ENCODE results near the gene ADAM19.

Gene ADAM19

DNA sequence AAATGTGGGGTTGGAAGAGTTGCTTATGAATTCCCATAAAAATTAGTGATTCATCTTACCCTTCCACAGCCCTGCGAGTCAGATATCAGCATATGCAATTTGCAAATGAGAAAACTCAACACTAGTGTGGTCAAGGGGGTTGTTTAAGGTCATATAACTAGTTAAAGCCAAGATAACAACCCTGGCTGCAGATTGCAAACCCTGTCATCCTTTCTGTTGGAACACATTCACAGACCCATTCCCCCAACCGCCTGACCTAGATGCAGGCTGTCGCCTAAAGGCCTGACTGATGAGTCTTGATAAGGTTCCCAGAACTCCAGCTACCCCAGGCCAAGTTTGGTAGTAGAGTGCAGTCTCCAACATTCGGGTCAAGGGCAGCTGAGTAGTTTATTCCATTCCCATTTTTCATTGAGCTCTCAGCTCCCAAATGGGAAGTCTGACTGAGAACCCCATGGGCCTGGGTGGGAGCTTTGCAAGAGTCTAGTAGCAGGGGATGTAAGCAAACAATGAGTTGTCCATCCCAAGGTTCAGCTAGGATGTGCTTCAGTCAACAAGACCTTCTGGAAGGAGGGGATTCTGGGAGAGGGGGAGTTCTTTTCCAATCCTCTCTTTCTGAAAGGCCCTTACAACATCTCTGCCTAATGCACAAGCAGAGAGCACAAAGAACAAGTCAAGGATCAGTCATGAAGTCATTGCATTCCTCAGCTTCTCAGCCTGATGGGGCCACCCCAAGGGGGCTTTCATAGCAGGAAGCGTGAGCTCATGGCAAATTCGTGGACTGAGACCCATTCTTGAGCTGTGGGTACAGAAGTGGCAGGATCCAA, 40.3 kb downstream of the ADAM19 start:
- Histone ChIP-seq H3K79me2 (ENCODE audit: insufficient read depth, low read length) (no peaks in the 10 kb centered on the region), H3K4me3 (ENCODE audit: low read depth in 1 of 2, low read length in 2 of 2) (no peak overlapping the region), H4K20me1 (ENCODE audit: insufficient read depth, low read length) (no peaks in the 10 kb centered on the region), H3K9me3 (ENCODE audit: insufficient read depth, low read length, severe bottlenecking) (no peaks in the 10 kb centered on the region), H3K4me2 (ENCODE audit: insufficient read depth, low read length) (no peak overlapping the region), H2AFZ (ENCODE audit: low read depth, low read length) (no peak overlapping the region), H3K27ac (ENCODE audit: low read length) (no peak overlapping the region), H3K36me3 (ENCODE audit: insufficient read depth, low read length) (peaks cover 7% of the 10 kb centered on the region; the same call in 1 of the 2 replicates), H3K4me1 (ENCODE audit: insufficient read depth, low read length) (no peaks in the 10 kb centered on the region), H3K9ac (ENCODE audit: low read depth, low read length) (no peak overlapping the region), H3K27me3 (ENCODE audit: insufficient read depth, low read length, poor library complexity) (no peaks in the 10 kb centered on the region)
- DNase-seq (no peak), ATAC-seq (ENCODE audit: insufficient read depth, low read depth) (no peak)
- TF ChIP-seq, protein P1, sequence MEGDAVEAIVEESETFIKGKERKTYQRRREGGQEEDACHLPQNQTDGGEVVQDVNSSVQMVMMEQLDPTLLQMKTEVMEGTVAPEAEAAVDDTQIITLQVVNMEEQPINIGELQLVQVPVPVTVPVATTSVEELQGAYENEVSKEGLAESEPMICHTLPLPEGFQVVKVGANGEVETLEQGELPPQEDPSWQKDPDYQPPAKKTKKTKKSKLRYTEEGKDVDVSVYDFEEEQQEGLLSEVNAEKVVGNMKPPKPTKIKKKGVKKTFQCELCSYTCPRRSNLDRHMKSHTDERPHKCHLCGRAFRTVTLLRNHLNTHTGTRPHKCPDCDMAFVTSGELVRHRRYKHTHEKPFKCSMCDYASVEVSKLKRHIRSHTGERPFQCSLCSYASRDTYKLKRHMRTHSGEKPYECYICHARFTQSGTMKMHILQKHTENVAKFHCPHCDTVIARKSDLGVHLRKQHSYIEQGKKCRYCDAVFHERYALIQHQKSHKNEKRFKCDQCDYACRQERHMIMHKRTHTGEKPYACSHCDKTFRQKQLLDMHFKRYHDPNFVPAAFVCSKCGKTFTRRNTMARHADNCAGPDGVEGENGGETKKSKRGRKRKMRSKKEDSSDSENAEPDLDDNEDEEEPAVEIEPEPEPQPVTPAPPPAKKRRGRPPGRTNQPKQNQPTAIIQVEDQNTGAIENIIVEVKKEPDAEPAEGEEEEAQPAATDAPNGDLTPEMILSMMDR (IDR thresholded peaks at IDR 0.05; ENCODE audit: borderline replicate concordance, extremely low read depth, low read length, poor library complexity, severe bottlenecking): no peak
- TF ChIP-seq EZH2 (IDR thresholded peaks at IDR 0.05; ENCODE audit: borderline replicate concordance, low read depth, low read length, severe bottlenecking): no peak

DNA sequence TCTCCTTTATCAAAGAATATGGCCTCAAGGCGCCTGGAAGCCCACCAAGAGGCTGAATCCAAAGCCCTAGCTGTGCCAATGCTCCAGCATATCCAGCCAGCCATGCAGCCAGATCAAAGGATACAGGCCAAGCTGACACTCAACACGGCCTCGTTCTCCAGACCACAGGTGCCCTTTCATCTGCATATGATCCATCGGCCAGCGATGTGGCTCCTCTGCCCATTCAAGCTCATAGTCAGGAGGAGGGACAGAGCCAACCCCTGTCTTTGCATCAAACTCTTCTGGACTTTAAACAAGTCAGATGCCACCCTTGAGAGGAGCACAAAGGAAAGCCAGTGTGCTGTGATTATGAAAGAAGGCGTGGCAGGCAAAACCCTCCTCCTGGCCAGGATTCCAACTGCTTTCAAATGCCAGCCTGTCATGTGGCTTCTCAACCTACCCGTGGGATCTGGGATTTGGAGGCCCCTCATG, 42.5 kb downstream of the ADAM19 start:
- TF ChIP-seq, protein P1 (IDR thresholded peaks at IDR 0.05; ENCODE audit: borderline replicate concordance, extremely low read depth, low read length, poor library complexity, severe bottlenecking): no peak
- H3K4me1 ChIP-seq (ENCODE audit: insufficient read depth, low read length): no peaks in the 10 kb centered on the region
- H3K79me2 ChIP-seq (ENCODE audit: insufficient read depth, low read length): no peaks in the 10 kb centered on the region
- no peak overlapping the region for H3K27ac ChIP-seq (ENCODE audit: low read length)
- no peak overlapping the region for H3K9ac ChIP-seq (ENCODE audit: low read depth, low read length)
- H4K20me1 ChIP-seq (ENCODE audit: insufficient read depth, low read length): no peaks in the 10 kb centered on the region
- no peaks in the 10 kb centered on the region for H3K27me3 ChIP-seq (ENCODE audit: insufficient read depth, low read length, poor library complexity)
- H3K4me2 ChIP-seq (ENCODE audit: insufficient read depth, low read length): no peak overlapping the region
- H3K4me3 ChIP-seq (ENCODE audit: low read depth in 1 of 2, low read length in 2 of 2): no peak overlapping the region
- H3K9me3 ChIP-seq (ENCODE audit: insufficient read depth, low read length, severe bottlenecking): no peaks in the 10 kb centered on the region
- peaks cover 7% of the 10 kb centered on the region; the same call in 1 of the 2 replicates for H3K36me3 ChIP-seq (ENCODE audit: insufficient read depth, low read length)
- ATAC-seq (ENCODE audit: insufficient read depth, low read depth): no peak
- no peak for DNase-seq
- no peak overlapping the region for H2AFZ ChIP-seq (ENCODE audit: low read depth, low read length)

DNA sequence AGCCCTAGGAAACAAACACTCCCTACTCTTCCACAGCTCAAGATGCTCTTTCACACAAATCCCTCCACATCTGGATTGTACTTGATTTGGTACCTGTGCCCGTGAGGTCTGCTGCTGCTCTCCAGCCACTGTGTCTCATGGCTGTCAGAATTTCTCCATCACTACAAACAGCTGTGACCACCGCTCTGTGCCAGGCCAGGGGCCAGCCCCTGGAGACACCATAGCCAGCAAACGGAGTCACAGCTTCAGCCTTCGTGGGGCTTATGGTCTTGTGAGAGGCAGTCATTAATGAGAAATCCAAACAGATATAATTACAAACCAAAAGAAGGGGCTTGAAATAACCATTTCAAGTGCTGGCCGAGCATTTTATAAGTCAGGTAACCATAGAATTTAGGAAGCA, 43.6 kb downstream of the ADAM19 start:
- H3K9me3 ChIP-seq (ENCODE audit: insufficient read depth, low read length, severe bottlenecking): no peaks in the 10 kb centered on the region
- no peak for DNase-seq
- H4K20me1 ChIP-seq (ENCODE audit: insufficient read depth, low read length): no peaks in the 10 kb centered on the region
- H3K79me2 ChIP-seq (ENCODE audit: insufficient read depth, low read length): no peaks in the 10 kb centered on the region
- H3K27me3 ChIP-seq (ENCODE audit: insufficient read depth, low read length, poor library complexity): no peaks in the 10 kb centered on the region
- no peak overlapping the region for H3K9ac ChIP-seq (ENCODE audit: low read depth, low read length)
- ATAC-seq (ENCODE audit: insufficient read depth, low read depth): no peak
- no peak overlapping the region for H3K27ac ChIP-seq (ENCODE audit: low read length)
- H3K36me3 ChIP-seq (ENCODE audit: insufficient read depth, low read length): peaks cover 6% of the 10 kb centered on the region; the same call in 1 of the 2 replicates
- no peak overlapping the region for H2AFZ ChIP-seq (ENCODE audit: low read depth, low read length)
- H3K4me2 ChIP-seq (ENCODE audit: insufficient read depth, low read length): no peak overlapping the region
- TF ChIP-seq, protein P1 (IDR thresholded peaks at IDR 0.05; ENCODE audit: borderline replicate concordance, extremely low read depth, low read length, poor library complexity, severe bottlenecking): no peak
- no peak for TF ChIP-seq EZH2 (IDR thresholded peaks at IDR 0.05; ENCODE audit: borderline replicate concordance, low read depth, low read length, severe bottlenecking)
- no peaks in the 10 kb centered on the region for H3K4me1 ChIP-seq (ENCODE audit: insufficient read depth, low read length)
- H3K4me3 ChIP-seq (ENCODE audit: low read depth in 1 of 2, low read length in 2 of 2): no peak overlapping the region

Measured in DND-41 (cell line).